ENCODE results near the gene SH3RF2.

SH3RF2 gene

GRCh38 chr5:145941096-145941447 is 4.7 kb downstream of the SH3RF2 start:
- Histone ChIP-seq H3K27me3 (ENCODE audit: insufficient read depth, low read length) (no peaks in the 10 kb centered on the region), H3K36me3 (ENCODE audit: insufficient read depth, low read length) (no peaks in the 10 kb centered on the region), H3K9me3 (ENCODE audit: insufficient read depth, low read depth, low read length) (no peaks in the 10 kb centered on the region), H3K27ac (ENCODE audit: low read depth, low read length) (no peak overlapping the region), H3K9ac (ENCODE audit: low read depth, low read length) (no peak overlapping the region), H3K4me1 (ENCODE audit: insufficient read depth, low read length) (peaks cover 33% of the 10 kb centered on the region), H3K4me3 (ENCODE audit: low read length) (no peak overlapping the region)
- 94% methylated on average over 2 of the region's 2 CpGs for WGBS

DNA sequence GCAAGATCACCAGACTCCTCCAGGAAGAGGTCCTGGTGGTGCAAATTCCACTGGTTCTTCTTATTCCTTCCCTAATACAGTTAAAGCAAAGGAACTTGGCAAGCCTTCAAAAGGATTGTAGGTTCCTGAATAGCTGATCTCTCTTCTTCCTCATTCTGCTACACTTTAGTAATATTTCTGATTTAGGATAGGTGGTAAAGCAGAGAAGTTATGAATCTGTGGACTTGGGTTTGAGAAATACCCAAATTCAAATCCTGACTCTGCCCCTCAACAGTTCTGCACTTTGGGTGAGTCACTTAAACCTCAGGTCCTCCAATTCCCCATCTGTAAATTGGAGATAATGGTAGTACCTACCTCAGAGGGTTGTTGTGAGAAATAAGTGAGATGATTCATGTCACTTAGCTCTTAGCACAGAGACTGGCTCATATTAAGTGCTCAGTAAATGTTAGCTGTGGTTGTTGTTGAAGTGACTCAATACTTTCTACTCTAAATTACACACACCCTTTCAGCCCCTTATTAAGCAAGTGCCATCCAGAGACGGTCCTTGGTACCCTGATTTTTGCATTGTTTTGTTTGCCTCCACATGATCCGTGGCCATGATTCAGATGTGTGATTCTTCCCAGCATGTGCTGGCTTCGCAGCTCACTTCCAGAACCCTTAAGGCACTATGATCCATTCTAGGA is 5.2 kb downstream of the SH3RF2 start:
- H3K4me1 ChIP-seq (ENCODE audit: insufficient read depth, low read length) = peaks cover 30% of the 10 kb centered on the region
- H3K9me3 ChIP-seq (ENCODE audit: insufficient read depth, low read depth, low read length) = no peaks in the 10 kb centered on the region
- WGBS = 73% methylated on average over 3 of the region's 3 CpGs
- no peak overlapping the region for H3K4me3 ChIP-seq (ENCODE audit: low read length)
- no peak overlapping the region for H3K27ac ChIP-seq (ENCODE audit: low read depth, low read length)
- H3K9ac ChIP-seq (ENCODE audit: low read depth, low read length) = no peak overlapping the region
- no peaks in the 10 kb centered on the region for H3K27me3 ChIP-seq (ENCODE audit: insufficient read depth, low read length)
- H3K36me3 ChIP-seq (ENCODE audit: insufficient read depth, low read length) = no peaks in the 10 kb centered on the region

GRCh38 chr5:145942201-145942600 is 5.8 kb downstream of the SH3RF2 start:
- Histone ChIP-seq H3K4me1 (ENCODE audit: insufficient read depth, low read length) (peaks cover 24% of the 10 kb centered on the region), H3K4me3 (ENCODE audit: low read length) (no peak overlapping the region), H3K36me3 (ENCODE audit: insufficient read depth, low read length) (no peaks in the 10 kb centered on the region), H3K9me3 (ENCODE audit: insufficient read depth, low read depth, low read length) (no peaks in the 10 kb centered on the region), H3K27ac (ENCODE audit: low read depth, low read length) (no peak overlapping the region), H3K27me3 (ENCODE audit: insufficient read depth, low read length) (no peaks in the 10 kb centered on the region), H3K9ac (ENCODE audit: low read depth, low read length) (no peak overlapping the region)
- WGBS = 81% methylated on average over 3 of the region's 3 CpGs

- Histone ChIP-seq H3K9me3 (ENCODE audit: insufficient read depth, low read depth, low read length) (no peaks in the 10 kb centered on the region), H3K9ac (ENCODE audit: low read depth, low read length) (no peak overlapping the region), H3K4me3 (ENCODE audit: low read length) (no peak overlapping the region), H3K36me3 (ENCODE audit: insufficient read depth, low read length) (no peaks in the 10 kb centered on the region), H3K4me1 (ENCODE audit: insufficient read depth, low read length) (peaks cover 19% of the 10 kb centered on the region), H3K27me3 (ENCODE audit: insufficient read depth, low read length) (no peaks in the 10 kb centered on the region), H3K27ac (ENCODE audit: low read depth, low read length) (no peak overlapping the region)
These were observed 6.4 kb downstream of the SH3RF2 start for GRCh38 chr5:145942749-145943148.

DNA sequence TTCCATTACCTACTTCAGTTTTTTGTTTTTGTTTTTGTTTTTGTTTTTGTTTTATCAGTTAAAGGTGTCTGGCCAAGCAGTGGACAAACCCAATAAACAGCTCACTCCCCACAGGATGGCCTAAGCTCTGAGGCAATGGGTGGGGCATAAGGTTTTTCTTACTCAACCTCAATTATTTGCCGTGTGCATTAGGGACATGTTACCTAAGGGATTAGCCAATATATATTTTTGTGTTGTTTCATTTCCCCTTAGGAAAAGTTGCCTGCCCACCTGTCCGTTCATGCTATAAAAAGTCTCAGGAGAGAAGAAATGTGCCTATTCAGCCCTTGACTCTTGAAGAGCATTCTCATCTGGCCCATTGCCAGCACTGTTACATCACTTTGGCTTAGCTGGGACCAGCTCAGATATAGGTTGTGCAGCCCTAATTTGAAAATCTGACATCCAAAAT is 7.3 kb downstream of the SH3RF2 start:
- Histone ChIP-seq H3K9ac (ENCODE audit: low read depth, low read length) (no peak overlapping the region), H3K9me3 (ENCODE audit: insufficient read depth, low read depth, low read length) (no peaks in the 10 kb centered on the region), H3K27ac (ENCODE audit: low read depth, low read length) (no peak overlapping the region), H3K4me1 (ENCODE audit: insufficient read depth, low read length) (peaks cover 9% of the 10 kb centered on the region; the same call in 1 of the 2 replicates), H3K27me3 (ENCODE audit: insufficient read depth, low read length) (no peaks in the 10 kb centered on the region), H3K36me3 (ENCODE audit: insufficient read depth, low read length) (no peaks in the 10 kb centered on the region), H3K4me3 (ENCODE audit: low read length) (no peak overlapping the region)
- 89% methylated on average over 1 of the region's 2 CpGs for whole genome bisulfite sequencing

- 92% methylated on average over 3 of the region's 3 CpGs for WGBS
These were observed 8.0 kb downstream of the SH3RF2 start for GRCh38 chr5:145944328-145944727.

GRCh38 chr5:145945620-145946111 is 9.3 kb downstream of the SH3RF2 start:
- H3K36me3 ChIP-seq (ENCODE audit: insufficient read depth, low read length) = no peaks in the 10 kb centered on the region
- no peaks in the 10 kb centered on the region for H3K27me3 ChIP-seq (ENCODE audit: insufficient read depth, low read length)
- no peaks in the 10 kb centered on the region for H3K9me3 ChIP-seq (ENCODE audit: insufficient read depth, low read depth, low read length)
- WGBS = 85% methylated on average over 2 of the region's 2 CpGs
- no peak overlapping the region for H3K4me3 ChIP-seq (ENCODE audit: low read length)
- peaks cover 10% of the 10 kb centered on the region for H3K4me1 ChIP-seq (ENCODE audit: insufficient read depth, low read length)
- no peak overlapping the region for H3K27ac ChIP-seq (ENCODE audit: low read depth, low read length)
- H3K9ac ChIP-seq (ENCODE audit: low read depth, low read length) = no peak overlapping the region

More at GRCh38 chr5:145944328-145944727, 8.0 kb downstream of the SH3RF2 start:
- Histone ChIP-seq H3K4me1 (ENCODE audit: insufficient read depth, low read length) (peaks cover 8% of the 10 kb centered on the region), H3K4me3 (ENCODE audit: low read length) (no peak overlapping the region), H3K36me3 (ENCODE audit: insufficient read depth, low read length) (no peaks in the 10 kb centered on the region), H3K9me3 (ENCODE audit: insufficient read depth, low read depth, low read length) (no peaks in the 10 kb centered on the region), H3K9ac (ENCODE audit: low read depth, low read length) (no peak overlapping the region), H3K27me3 (ENCODE audit: insufficient read depth, low read length) (no peaks in the 10 kb centered on the region), H3K27ac (ENCODE audit: low read depth, low read length) (no peak overlapping the region)

DNA sequence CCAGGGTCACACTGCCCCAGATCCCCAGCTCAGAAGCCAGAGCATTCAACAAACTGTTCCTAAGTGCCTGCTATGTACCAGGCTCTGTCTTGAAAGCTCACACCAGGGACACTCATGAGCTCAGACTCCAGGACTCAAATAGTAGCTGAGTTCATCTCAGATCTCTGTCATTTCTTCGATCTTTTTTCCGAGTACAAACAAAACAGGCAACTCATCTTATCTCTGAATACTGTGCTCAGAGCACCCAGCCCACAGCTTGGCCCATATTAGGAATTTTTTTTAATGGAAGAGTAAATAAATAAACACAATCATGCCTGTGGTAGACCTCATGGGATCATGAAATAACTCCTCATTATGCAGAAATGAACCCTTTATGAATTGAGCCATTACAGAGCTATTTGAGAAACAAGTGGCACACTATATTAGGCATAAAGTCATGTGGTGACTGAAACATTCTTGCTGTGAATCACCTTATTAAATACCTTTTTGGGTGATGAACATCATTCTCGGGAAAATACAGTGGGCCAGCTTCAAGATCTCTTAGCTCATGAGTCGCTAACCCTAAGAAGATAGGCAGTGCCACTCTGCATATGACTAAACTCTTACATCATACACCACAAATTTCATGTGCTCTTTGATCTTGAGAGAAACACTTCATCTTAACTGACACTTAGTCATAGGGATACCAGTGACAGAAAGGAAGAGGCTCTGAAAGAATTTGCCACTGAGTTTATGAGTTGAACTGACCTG is 9.9 kb downstream of the SH3RF2 start:
- no peaks in the 10 kb centered on the region for H3K9me3 ChIP-seq (ENCODE audit: insufficient read depth, low read depth, low read length)
- H3K4me1 ChIP-seq (ENCODE audit: insufficient read depth, low read length) = peaks cover 10% of the 10 kb centered on the region
- H3K4me3 ChIP-seq (ENCODE audit: low read length) = no peak overlapping the region
- H3K27me3 ChIP-seq (ENCODE audit: insufficient read depth, low read length) = no peaks in the 10 kb centered on the region
- H3K9ac ChIP-seq (ENCODE audit: low read depth, low read length) = no peak overlapping the region
- no peaks in the 10 kb centered on the region for H3K36me3 ChIP-seq (ENCODE audit: insufficient read depth, low read length)
- no peak overlapping the region for H3K27ac ChIP-seq (ENCODE audit: low read depth, low read length)
- 87% methylated on average over 4 of the region's 4 CpGs for WGBS

DNA sequence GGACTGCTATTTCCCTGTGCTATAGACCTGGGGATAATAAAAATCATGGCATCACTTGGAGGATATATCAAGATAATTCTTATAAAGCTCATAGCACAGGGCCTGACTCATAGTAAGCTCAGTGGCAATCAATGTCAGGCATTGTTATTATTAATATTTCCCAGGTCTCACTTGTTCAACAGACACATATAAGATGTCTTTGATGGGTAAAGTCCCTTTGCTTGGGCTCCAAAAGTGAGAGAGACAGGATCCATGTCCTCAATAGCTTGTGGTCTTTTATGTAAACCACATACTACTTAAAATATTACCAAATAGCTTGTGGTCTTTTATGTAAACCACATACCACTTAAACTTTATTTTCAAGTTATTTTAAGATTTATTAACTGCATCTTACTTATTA is 11.2 kb downstream of the SH3RF2 start:
- no peaks in the 10 kb centered on the region for H3K9me3 ChIP-seq (ENCODE audit: insufficient read depth, low read depth, low read length)
- no peak overlapping the region for H3K4me3 ChIP-seq (ENCODE audit: low read length)
- H3K27ac ChIP-seq (ENCODE audit: low read depth, low read length) = no peak overlapping the region
- H3K27me3 ChIP-seq (ENCODE audit: insufficient read depth, low read length) = no peaks in the 10 kb centered on the region
- no peak overlapping the region for H3K9ac ChIP-seq (ENCODE audit: low read depth, low read length)
- peaks cover 10% of the 10 kb centered on the region for H3K4me1 ChIP-seq (ENCODE audit: insufficient read depth, low read length)
- H3K36me3 ChIP-seq (ENCODE audit: insufficient read depth, low read length) = no peaks in the 10 kb centered on the region

- WGBS = 94% methylated on average over 3 of the region's 3 CpGs
These were observed 11.7 kb downstream of the SH3RF2 start for GRCh38 chr5:145948047-145948446.

GRCh38 chr5:145948921-145949320 is 12.5 kb downstream of the SH3RF2 start:
- Histone ChIP-seq H3K4me3 (ENCODE audit: low read length) (no peak overlapping the region), H3K36me3 (ENCODE audit: insufficient read depth, low read length) (no peaks in the 10 kb centered on the region)

More at GRCh38 chr5:145948047-145948446, 11.7 kb downstream of the SH3RF2 start:
- no peak overlapping the region for H3K27ac ChIP-seq (ENCODE audit: low read depth, low read length)
- H3K9ac ChIP-seq (ENCODE audit: low read depth, low read length) = no peak overlapping the region
- H3K36me3 ChIP-seq (ENCODE audit: insufficient read depth, low read length) = no peaks in the 10 kb centered on the region
- H3K9me3 ChIP-seq (ENCODE audit: insufficient read depth, low read depth, low read length) = no peaks in the 10 kb centered on the region
- no peaks in the 10 kb centered on the region for H3K27me3 ChIP-seq (ENCODE audit: insufficient read depth, low read length)
- H3K4me3 ChIP-seq (ENCODE audit: low read length) = no peak overlapping the region
- H3K4me1 ChIP-seq (ENCODE audit: insufficient read depth, low read length) = peaks cover 10% of the 10 kb centered on the region

More at GRCh38 chr5:145948921-145949320, 12.5 kb downstream of the SH3RF2 start:
- Histone ChIP-seq H3K4me1 (ENCODE audit: insufficient read depth, low read length) (peaks cover 10% of the 10 kb centered on the region), H3K27me3 (ENCODE audit: insufficient read depth, low read length) (no peaks in the 10 kb centered on the region), H3K9ac (ENCODE audit: low read depth, low read length) (no peak overlapping the region), H3K9me3 (ENCODE audit: insufficient read depth, low read depth, low read length) (no peaks in the 10 kb centered on the region), H3K27ac (ENCODE audit: low read depth, low read length) (no peak overlapping the region)
- 92% methylated on average over 6 of the region's 6 CpGs for WGBS

Measured in HUES64 (cell line).